Right forelimb (tissue), 1 donor: Measurements from ENCODE around the gene C3orf49.

Experiments
- DNase-seq: peaks from one replicate; pipeline ENCODE4 v3.0.0-alpha.2; 2018

C3orf49 gene

GRCh38 chr3:63853106-63853505, 34.0 kb downstream of the C3orf49 start:
- no peak for DNase-seq

- no peak for DNase-seq
Measured at GRCh38 chr3:63855333-63855940, 36.3 kb downstream of the C3orf49 start.

GRCh38 chr3:63857311-63857710, 38.2 kb downstream of the C3orf49 start:
- no peak for DNase-seq

- no peak for DNase-seq
Measured at GRCh38 chr3:63860776-63861175, 41.7 kb downstream of the C3orf49 start.

- DNase-seq, result no peak
Measured at GRCh38 chr3:63861306-63861705, 42.2 kb downstream of the C3orf49 start.

GRCh38 chr3:63862804-63863149, 43.7 kb downstream of the C3orf49 start:
- DNase-seq, result no peak

GRCh38 chr3:63863150-63864007, 44.3 kb downstream of the C3orf49 start, which contains the start of the genes ATXN7 and THOC7:
TSS of gene ATXN7 (plus strand) at chr3:63863867. CDS start at chr3:63912599, 48,732 bp downstream.
TSS of gene THOC7 (minus strand) at chr3:63863805. CDS start at chr3:63863790, 15 bp downstream.
- peak; percentile 83 for DNase-seq

- peak; percentile 67 for DNase-seq
Measured at GRCh38 chr3:63864008-63864964, 45.2 kb downstream of the C3orf49 start.

- no peak for DNase-seq
Measured at GRCh38 chr3:63864965-63865327, 45.8 kb downstream of the C3orf49 start.

- no peak for DNase-seq
Measured at GRCh38 chr3:63867225-63867624, 48.1 kb downstream of the C3orf49 start.

- no peak for DNase-seq
Measured at GRCh38 chr3:63869940-63870614, 51.0 kb downstream of the C3orf49 start.

- DNase-seq, result no peak
Measured at GRCh38 chr3:63870615-63871005, 51.5 kb downstream of the C3orf49 start.

GRCh38 chr3:63872135-63872924, 53.2 kb downstream of the C3orf49 start:
- DNase-seq, result no peak

GRCh38 chr3:63874769-63875168, 55.7 kb downstream of the C3orf49 start:
- DNase-seq, result no peak

GRCh38 chr3:63875510-63875909, 56.4 kb downstream of the C3orf49 start:
- no peak for DNase-seq

- DNase-seq, result no peak
Measured at GRCh38 chr3:63876260-63876659, 57.2 kb downstream of the C3orf49 start.

- DNase-seq, result no peak
Measured at GRCh38 chr3:63877737-63878393, 58.8 kb downstream of the C3orf49 start.

GRCh38 chr3:63878394-63879060, 59.4 kb downstream of the C3orf49 start:
- DNase-seq, result no peak

GRCh38 chr3:63880653-63881052, 61.6 kb downstream of the C3orf49 start:
- no peak for DNase-seq

GRCh38 chr3:63886858-63887257, 67.8 kb downstream of the C3orf49 start:
- DNase-seq, result no peak

GRCh38 chr3:63891518-63891917, 72.4 kb downstream of the C3orf49 start:
- DNase-seq, result no peak
